Endodermal cell (in vitro differentiated cells): ENCODE data around the gene P4HTM. TPM values are rescaled to one million over a fixed set of nuclear protein-coding genes. Genes with fewer than 3 reads are reported as not detected.

Experiments
- DNase-seq: peaks from one replicate; pipeline ENCODE4 v3.0.0-alpha.2; 2017
- H3K27ac ChIP-seq: 2 replicates; pipeline ENCODE4 v1.5.1; 2013; ENCODE audit warnings: mild to moderate bottlenecking, low read depth, low read length, moderate library complexity
- H3K27me3 ChIP-seq: 2 replicates; pipeline ENCODE4 v1.6.1; 2013; ENCODE audit warnings: mild to moderate bottlenecking, low read length, moderate library complexity; ENCODE audit not compliant: insufficient read depth, control insufficient read depth, poor library complexity, severe bottlenecking
- H3K36me3 ChIP-seq: 2 replicates; pipeline ENCODE4 v1.7.0; 2013; ENCODE audit warnings: mild to moderate bottlenecking, low read length, moderate library complexity; ENCODE audit not compliant: control insufficient read depth, insufficient read depth
- H3K4me1 ChIP-seq: one replicate; pipeline ENCODE4 v1.7.0; 2013; ENCODE audit warnings: low read length; ENCODE audit not compliant: control insufficient read depth, insufficient read depth
- H3K4me3 ChIP-seq: 2 replicates; pipeline ENCODE4 v1.5.1; 2013; ENCODE audit warnings: mild to moderate bottlenecking, low read length, moderate library complexity
- H3K9ac ChIP-seq: 2 replicates; pipeline ENCODE4 v1.6.1; 2013; ENCODE audit warnings: mild to moderate bottlenecking, low read length, moderate library complexity; ENCODE audit not compliant: poor library complexity, severe bottlenecking; ENCODE audit errors: extremely low read depth
- H3K9me3 ChIP-seq: 2 replicates; pipeline ENCODE4 v1.6.1; 2013; ENCODE audit warnings: mild to moderate bottlenecking, low read length, moderate library complexity; ENCODE audit not compliant: control insufficient read depth
- H3K27ac Mint-ChIP-seq: 2 replicates; pipeline ENCODE4 v1.8.0; 2020; ENCODE audit warnings: mixed read lengths
- H3K27me3 Mint-ChIP-seq: 2 replicates; pipeline ENCODE4 v1.8.0; 2021; ENCODE audit warnings: mild to moderate bottlenecking, mixed read lengths; ENCODE audit not compliant: insufficient read depth
- H3K36me3 Mint-ChIP-seq: 2 replicates; pipeline ENCODE4 v1.8.0; 2020; ENCODE audit warnings: low read depth, mixed read lengths
- H3K4me1 Mint-ChIP-seq: 2 replicates; pipeline ENCODE4 v1.8.0; 2020; ENCODE audit warnings: mixed read lengths
- H3K4me3 Mint-ChIP-seq: 2 replicates; pipeline ENCODE4 v1.8.0; 2020; ENCODE audit warnings: mild to moderate bottlenecking, moderate library complexity, mixed read lengths
- H3K9me3 Mint-ChIP-seq: 2 replicates; pipeline ENCODE4 v1.8.0; 2020; ENCODE audit warnings: mild to moderate bottlenecking, mixed read lengths
- WGBS, 2 experiments: methylation state at CpG; one replicate each; pipeline versions ENCODE4 v1.1.5 to v1.1.7; 2013; ENCODE audit warnings: missing lambda C conversion rate in 2 of 2, mixed read lengths in 1 of 2; ENCODE audit not compliant: insufficient coverage in 1 of 2, insufficient read length in 1 of 2; 5-methylcytosine and 5-hydroxymethylcytosine counted together
- total RNA-seq, 2 donors: library from RNA; stranded (reverse); fragmentation: NEBNext Ultra II Directional in 1 of 2; extraction: Animal tissue kit (Norgen Biotek cat#: 25700) in 1 of 2; gene quantifications; 2 replicates in 1 of 2; 3 replicates in 1 of 2; pipeline ENCODE4 v1.2.1, GENCODE V29; 2021
- TF ChIP-seq, protein P1 (sequence below): fragments of 200-600 bp; sonication (generic); conservative IDR thresholded peaks from 2 replicates; pipeline ENCODE4 v1.5.0; 2021; ENCODE audit warnings: antibody characterized with exemption, mild to moderate bottlenecking

P4HTM gene
- total RNA-seq, 2 donors from 2014 or later: 12.4 to 17.6 TPM

DNA sequence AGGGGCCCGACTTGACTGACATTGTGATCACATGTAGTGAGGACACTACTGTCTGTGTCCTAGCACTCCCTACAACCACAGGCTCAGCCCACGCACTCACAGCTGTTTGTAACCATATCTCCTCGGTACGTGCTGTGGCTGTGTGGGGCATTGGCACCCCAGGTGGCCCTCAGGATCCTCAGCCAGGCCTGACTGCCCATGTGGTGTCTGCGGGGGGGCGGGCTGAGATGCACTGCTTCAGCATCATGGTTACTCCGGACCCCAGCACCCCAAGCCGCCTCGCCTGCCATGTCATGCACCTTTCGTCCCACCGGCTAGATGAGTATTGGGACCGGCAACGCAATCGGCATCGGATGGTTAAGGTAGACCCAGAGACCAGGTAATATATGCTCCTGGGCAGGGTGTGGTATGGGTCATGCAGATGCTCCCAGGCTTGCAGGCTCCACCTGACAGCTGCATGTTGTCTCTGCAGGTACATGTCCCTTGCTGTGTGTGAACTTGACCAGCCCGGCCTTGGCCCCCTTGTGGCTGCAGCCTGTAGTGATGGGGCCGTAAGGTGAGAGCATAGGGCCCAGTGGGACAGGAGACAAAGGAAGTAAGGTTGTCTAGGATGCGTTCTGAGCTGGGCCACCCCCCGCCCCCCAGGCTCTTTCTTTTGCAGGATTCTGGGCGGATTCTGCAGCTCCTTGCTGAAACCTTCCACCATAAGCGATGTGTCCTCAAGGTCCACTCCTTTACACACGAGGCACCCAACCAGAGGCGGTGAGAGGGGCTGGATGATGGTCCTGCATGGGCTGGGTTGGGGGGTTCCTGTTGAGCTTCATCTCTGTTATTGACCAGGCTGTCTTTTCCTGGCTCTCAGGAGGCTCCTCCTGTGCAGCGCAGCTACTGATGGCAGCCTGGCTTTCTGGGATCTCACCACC is 24.0 kb downstream of the P4HTM start:
- no peak overlapping the region for H3K27ac ChIP-seq
- 87 to 96% methylated on average over 15 to 24 of the region's 24 CpGs for WGBS, 2 experiments

GRCh38 chr3:49015072-49015471 is 25.0 kb downstream of the P4HTM start:
- Histone ChIP-seq H3K27ac (no peak overlapping the region), H3K4me1 (no peaks in the 10 kb centered on the region), H3K27me3 (no peaks in the 10 kb centered on the region), H3K36me3 (peaks cover 53% of the 10 kb centered on the region), H3K9me3 (no peaks in the 10 kb centered on the region), H3K4me3 (no peak overlapping the region), H3K9ac (no peak overlapping the region)
- DNase-seq: peak; percentile 39
- Mint-ChIP-seq H3K36me3 (peaks cover 26% of the 10 kb centered on the region), H3K27me3 (no peaks in the 10 kb centered on the region), H3K9me3 (no peaks in the 10 kb centered on the region), H3K27ac (peak overlapping the region; percentile 58), H3K4me1 (peaks cover 3% of the 10 kb centered on the region), H3K4me3 (no peak overlapping the region)
- WGBS, 2 experiments: 96 to 97% methylated on average over 3 to 8 of the region's 8 CpGs
- TF ChIP-seq, protein P1, sequence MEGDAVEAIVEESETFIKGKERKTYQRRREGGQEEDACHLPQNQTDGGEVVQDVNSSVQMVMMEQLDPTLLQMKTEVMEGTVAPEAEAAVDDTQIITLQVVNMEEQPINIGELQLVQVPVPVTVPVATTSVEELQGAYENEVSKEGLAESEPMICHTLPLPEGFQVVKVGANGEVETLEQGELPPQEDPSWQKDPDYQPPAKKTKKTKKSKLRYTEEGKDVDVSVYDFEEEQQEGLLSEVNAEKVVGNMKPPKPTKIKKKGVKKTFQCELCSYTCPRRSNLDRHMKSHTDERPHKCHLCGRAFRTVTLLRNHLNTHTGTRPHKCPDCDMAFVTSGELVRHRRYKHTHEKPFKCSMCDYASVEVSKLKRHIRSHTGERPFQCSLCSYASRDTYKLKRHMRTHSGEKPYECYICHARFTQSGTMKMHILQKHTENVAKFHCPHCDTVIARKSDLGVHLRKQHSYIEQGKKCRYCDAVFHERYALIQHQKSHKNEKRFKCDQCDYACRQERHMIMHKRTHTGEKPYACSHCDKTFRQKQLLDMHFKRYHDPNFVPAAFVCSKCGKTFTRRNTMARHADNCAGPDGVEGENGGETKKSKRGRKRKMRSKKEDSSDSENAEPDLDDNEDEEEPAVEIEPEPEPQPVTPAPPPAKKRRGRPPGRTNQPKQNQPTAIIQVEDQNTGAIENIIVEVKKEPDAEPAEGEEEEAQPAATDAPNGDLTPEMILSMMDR: no peak

More for the DNA sequence above, 24.0 kb downstream of the P4HTM start:
- DNase-seq: peak; percentile 95
- Mint-ChIP-seq H3K4me3 (no peak overlapping the region), H3K9me3 (no peaks in the 10 kb centered on the region), H3K27me3 (no peaks in the 10 kb centered on the region), H3K4me1 (peaks cover 3% of the 10 kb centered on the region), H3K27ac (peak overlapping the region; percentile 26), H3K36me3 (peaks cover 26% of the 10 kb centered on the region)
- Histone ChIP-seq H3K27me3 (no peaks in the 10 kb centered on the region), H3K36me3 (peaks cover 60% of the 10 kb centered on the region), H3K9me3 (no peaks in the 10 kb centered on the region), H3K9ac (no peak overlapping the region), H3K4me3 (no peak overlapping the region), H3K4me1 (no peaks in the 10 kb centered on the region)
- TF ChIP-seq, protein P1: peak; percentile 86

- 87 to 93% methylated on average over 3 to 6 of the region's 6 CpGs for WGBS, 2 experiments
- no peaks in the 10 kb centered on the region for H3K9me3 ChIP-seq
- Mint-ChIP-seq H3K9me3 (no peaks in the 10 kb centered on the region), H3K27me3 (no peaks in the 10 kb centered on the region), H3K27ac (no peak overlapping the region), H3K36me3 (peaks cover 25% of the 10 kb centered on the region), H3K4me3 (no peak overlapping the region), H3K4me1 (peaks cover 3% of the 10 kb centered on the region)
- H3K9ac ChIP-seq: no peak overlapping the region
- H3K4me3 ChIP-seq: no peak overlapping the region
- no peaks in the 10 kb centered on the region for H3K27me3 ChIP-seq
- DNase-seq: peak; percentile 28
- no peak overlapping the region for H3K27ac ChIP-seq
- TF ChIP-seq, protein P1: no peak
- peaks cover 53% of the 10 kb centered on the region for H3K36me3 ChIP-seq
- no peaks in the 10 kb centered on the region for H3K4me1 ChIP-seq
These were observed 25.7 kb downstream of the P4HTM start for GRCh38 chr3:49015765-49016164.
